Heart right ventricle (tissue), 16 donors: ENCODE measurements around the gene TPRG1. TPM values are rescaled to one million over a fixed set of nuclear protein-coding genes. Genes with fewer than 3 reads are reported as not detected.

Source experiments
- ATAC-seq, 8 donors: fragments of 200-7000 bp; cut with Tn5 transposase; one replicate each; pipeline ENCODE4 v1.9.1; 2020; ENCODE audit warnings: mild to moderate bottlenecking in 8 of 8, moderate library complexity in 8 of 8, moderate number of reproducible peaks in 1 of 8
- DNase-seq, 2 donors: peaks; one replicate each; pipeline ENCODE4 v3.0.0-alpha.2; 2020
- H3K27ac ChIP-seq, 10 donors: fragments of 200-600 bp; sonication (generic) in 2 of 10; one replicate each; pipeline versions ENCODE4 v1.5.0 to v1.8.0; 2020 to 2022; ENCODE audit warnings: mild to moderate bottlenecking in 3 of 10
- H3K27me3 ChIP-seq, 7 donors: fragments of 200-600 bp; one replicate each; pipeline ENCODE4 v1.8.0; 2021 to 2022; ENCODE audit warnings: mild to moderate bottlenecking in 2 of 7
- H3K36me3 ChIP-seq, 9 donors: fragments of 200-600 bp; sonication (generic) in 1 of 9; one replicate each; pipeline versions ENCODE4 v1.5.0 to v1.8.0; 2020 to 2022; ENCODE audit warnings: mild to moderate bottlenecking in 2 of 9
- H3K4me1 ChIP-seq, 9 donors: fragments of 200-600 bp; sonication (generic) in 1 of 9; one replicate each; pipeline versions ENCODE4 v1.5.0 to v1.8.0; 2020 to 2022; ENCODE audit warnings: mild to moderate bottlenecking in 4 of 9
- H3K4me3 ChIP-seq, 10 donors: fragments of 200-600 bp; sonication (generic) in 2 of 10; one replicate each; pipeline versions ENCODE4 v1.5.0 to v1.8.0; 2020 to 2022; ENCODE audit warnings: mild to moderate bottlenecking in 7 of 10, moderate library complexity in 2 of 10
- H3K9me3 ChIP-seq, 11 donors: fragments of 200-600 bp in 10 of 11; sonication (generic) in 2 of 11; one replicate each; pipeline versions ENCODE4 v1.5.0 to v1.8.0; 2013 to 2022; ENCODE audit warnings: mild to moderate bottlenecking in 2 of 11, control low read depth in 1 of 11, moderate library complexity in 1 of 11
- WGBS, 2 donors: extraction: QIAGEN DNeasy Blood & Tissue Kit; methylation state at CpG; one replicate each; pipeline ENCODE4 v1.1.7; 2013; ENCODE audit warnings: inconsistent platforms in 1 of 2; 5-methylcytosine and 5-hydroxymethylcytosine counted together
- intact Hi-C, 10 donors: fragments of 100-400 bp; cut with DNase I; formaldehyde crosslinking; loops; one replicate each; pipeline versions ENCODE4 v1.11.1 to v1.14.2; 2022
- polyA plus RNA-seq, 2 donors: library from polyadenylated mRNA; stranded (reverse); fragments of 200-250 nt; gene quantifications; one replicate each; pipeline ENCODE4 v1.2.3, GENCODE V29; 2013
- total RNA-seq, 10 donors: library from RNA; stranded (reverse); fragmentation: NEBNext Ultra II Directional in 3 of 10; extraction: Animal tissue kit (Norgen Biotek cat#: 25700) in 3 of 10; gene quantifications; one replicate each; pipeline versions ENCODE4 v1.2.1 to v1.2.4, GENCODE V29; 2021 to 2023
- TF ChIP-seq, protein P1 (sequence below), 9 donors: fragments of 200-600 bp; sonication (generic) in 2 of 9; IDR thresholded peaks; one replicate each; pipeline versions ENCODE4 v1.5.0 to v1.8.0; 2021 to 2022; ENCODE audit warnings: antibody characterized with exemption in 9 of 9, mild to moderate bottlenecking in 5 of 9, moderate library complexity in 1 of 9
- donor health status: Arrhythmogenic right ventricular cardiomyopathy.
- donor health status: ischemic (EF 13 %, LVEDD 7.1; RV severe dilation, severe dysfunction).
- donor health status: healthy with polysubstance abuse.
- donor health status: DM: no; HTN: yes; CAD: no.
- donor health status: DM: no; HTN: no; CAD: no.
- donor health status: ischemic (EF 25% LVEDD 6.9; RV normal size, moderate dysfunction).
- donor health status: ischemic (EF 25% LVEDD 5.7; RV mildly dilated, moderate dysfunction).
- donor health status: healthy.
- donor health status: DM: yes; HTN: yes; CAD: no.
- donor health status: Ischemic cardiomyopathy.
- donor health status: ischemic (EF 35%, LVEDD 5.7; RV mildly dilated, moderate dysfunction).
- donor health status: nonischemic (EF 11% LVEDD 7.7; RV severe dilation, severe dysfunction).
- donor health status: DM: yes; HTN: yes; CAD: no.
- donor health status: PGD.
- donor health status: ischemic (EF 29% LVEDD 5.4; RV normal size, mild dysfunction).
- donor health status: nonischemic (EF 23%, LVEDD 6.1; RV moderate dilation, normal function).

Gene TPRG1
- total and polyA plus RNA-seq, 12 donors, result 0.62 to 3.1 (median 1.8) TPM

DNA sequence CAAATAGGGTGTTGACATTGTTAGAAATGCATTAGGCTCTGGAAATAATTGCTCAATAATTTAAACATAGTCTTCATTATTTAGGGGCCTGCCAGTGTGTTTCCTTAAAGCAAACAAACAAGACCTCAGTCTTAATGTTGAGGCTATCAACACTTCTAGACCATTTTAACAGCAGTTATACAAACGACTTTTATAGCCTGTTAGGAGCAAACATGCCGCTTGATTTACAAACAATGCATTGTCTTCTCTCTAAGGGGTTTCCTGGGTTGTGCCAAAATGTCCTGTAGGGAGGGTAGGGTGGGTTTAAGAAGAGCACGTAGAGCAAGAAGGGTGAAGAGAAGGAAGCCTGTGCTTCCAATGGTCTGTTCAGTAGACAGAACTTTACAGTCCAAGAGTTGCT is 53.7 kb downstream of the TPRG1 start:
- H3K4me1 ChIP-seq, result no peaks in the 10 kb centered on the region
- intact Hi-C loops, result no loop called here
- WGBS, 2 donors, result 67 to 73% methylated on average over 3 of the region's 3 CpGs
- no peak overlapping the region for H3K4me3 ChIP-seq
- TF ChIP-seq, protein P1, sequence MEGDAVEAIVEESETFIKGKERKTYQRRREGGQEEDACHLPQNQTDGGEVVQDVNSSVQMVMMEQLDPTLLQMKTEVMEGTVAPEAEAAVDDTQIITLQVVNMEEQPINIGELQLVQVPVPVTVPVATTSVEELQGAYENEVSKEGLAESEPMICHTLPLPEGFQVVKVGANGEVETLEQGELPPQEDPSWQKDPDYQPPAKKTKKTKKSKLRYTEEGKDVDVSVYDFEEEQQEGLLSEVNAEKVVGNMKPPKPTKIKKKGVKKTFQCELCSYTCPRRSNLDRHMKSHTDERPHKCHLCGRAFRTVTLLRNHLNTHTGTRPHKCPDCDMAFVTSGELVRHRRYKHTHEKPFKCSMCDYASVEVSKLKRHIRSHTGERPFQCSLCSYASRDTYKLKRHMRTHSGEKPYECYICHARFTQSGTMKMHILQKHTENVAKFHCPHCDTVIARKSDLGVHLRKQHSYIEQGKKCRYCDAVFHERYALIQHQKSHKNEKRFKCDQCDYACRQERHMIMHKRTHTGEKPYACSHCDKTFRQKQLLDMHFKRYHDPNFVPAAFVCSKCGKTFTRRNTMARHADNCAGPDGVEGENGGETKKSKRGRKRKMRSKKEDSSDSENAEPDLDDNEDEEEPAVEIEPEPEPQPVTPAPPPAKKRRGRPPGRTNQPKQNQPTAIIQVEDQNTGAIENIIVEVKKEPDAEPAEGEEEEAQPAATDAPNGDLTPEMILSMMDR (IDR thresholded peaks at IDR 0.05), result no peak
- H3K9me3 ChIP-seq, result no peaks in the 10 kb centered on the region
- H3K27ac ChIP-seq, result no peak overlapping the region
- H3K27me3 ChIP-seq, result no peaks in the 10 kb centered on the region
- DNase-seq (no peak), ATAC-seq (no peak)
- H3K36me3 ChIP-seq, result no peaks in the 10 kb centered on the region

DNA sequence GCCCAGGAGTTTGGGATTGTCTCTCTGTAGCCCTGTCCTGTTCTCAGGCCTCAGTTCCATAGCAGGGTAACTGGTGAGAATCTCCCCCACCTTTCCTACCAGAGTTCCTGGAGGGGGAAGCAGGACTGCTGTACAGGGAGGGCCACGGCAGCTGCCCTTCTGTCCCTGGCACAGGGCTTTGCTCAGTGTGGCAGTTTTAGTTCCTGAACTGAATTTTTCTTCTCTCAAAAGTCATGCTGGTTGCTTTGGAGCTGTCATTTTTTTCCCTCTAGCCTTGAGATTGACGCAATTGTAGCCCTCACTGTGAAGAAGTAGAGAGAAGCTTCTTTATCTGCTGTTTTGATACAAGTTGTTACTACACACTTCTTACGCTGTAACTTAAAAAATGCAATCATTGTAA is 55.5 kb downstream of the TPRG1 start:
- no peak overlapping the region for H3K27ac ChIP-seq
- TF ChIP-seq, protein P1 (IDR thresholded peaks at IDR 0.05), result no peak
- WGBS, 2 donors, result 86 to 87% methylated on average over 3 of the region's 3 CpGs
- no peaks in the 10 kb centered on the region for H3K27me3 ChIP-seq
- no peaks in the 10 kb centered on the region for H3K36me3 ChIP-seq
- DNase-seq (no peak), ATAC-seq (no peak)
- peaks cover 0 to under 1% (median 0%) of the 10 kb centered on the region in 9 donors for H3K4me1 ChIP-seq
- no peak overlapping the region for H3K4me3 ChIP-seq
- H3K9me3 ChIP-seq, result no peaks in the 10 kb centered on the region
- intact Hi-C loops, result no loop called here

DNA sequence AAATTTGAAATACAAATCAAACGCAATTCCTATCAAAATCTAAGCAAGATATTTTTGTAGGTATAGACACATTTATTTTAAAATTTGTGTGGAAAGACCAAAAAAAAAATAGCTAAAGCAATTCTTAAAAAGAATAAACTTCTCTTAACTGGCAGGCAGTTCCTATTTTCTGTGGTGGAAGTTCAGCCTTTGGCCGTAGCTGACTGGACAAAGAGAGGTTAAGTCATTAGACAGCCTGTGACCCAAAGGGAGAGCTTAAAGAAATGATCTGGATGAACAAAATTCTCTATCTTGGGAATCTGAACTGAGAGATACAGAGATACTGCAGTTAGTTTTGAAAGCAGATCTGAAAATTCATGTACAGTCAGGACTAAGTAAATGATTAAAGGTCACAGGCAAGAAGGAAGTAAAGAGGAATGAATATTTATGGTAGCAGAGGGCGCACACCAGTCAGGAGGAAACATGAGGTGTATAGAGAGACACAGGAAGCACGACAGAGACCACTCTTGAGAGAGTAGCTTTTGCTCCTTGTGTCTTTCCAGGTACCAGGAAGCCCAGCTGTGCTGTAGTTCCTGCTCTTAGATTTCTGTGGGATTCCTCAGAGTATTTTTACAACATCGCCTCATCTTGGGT is 57.5 kb downstream of the TPRG1 start:
- no peak for ATAC-seq

DNA sequence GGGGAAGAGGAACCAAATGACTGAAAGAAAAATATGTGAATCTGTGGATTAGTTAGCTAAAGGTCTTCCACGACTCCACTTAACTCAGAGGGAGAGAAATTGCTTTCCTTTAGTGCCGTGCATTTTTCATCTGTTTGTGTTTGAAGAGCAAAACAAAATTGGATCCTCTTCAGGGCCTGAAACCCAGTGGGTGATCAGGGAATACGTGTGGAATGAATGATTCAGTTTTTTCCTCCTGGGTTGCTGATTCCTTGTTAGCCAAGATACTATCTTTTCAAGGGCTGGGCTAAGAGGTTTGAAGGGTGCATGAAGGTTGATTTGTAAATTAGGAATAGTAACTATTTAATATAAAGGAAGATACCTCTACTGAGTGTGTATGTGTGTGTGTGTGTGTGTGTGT is 61.0 kb downstream of the TPRG1 start:
- Histone ChIP-seq H3K9me3 (no peaks in the 10 kb centered on the region), H3K4me1 (peaks cover 0 to 7% (median 0%) of the 10 kb centered on the region in 9 donors), H3K4me3 (no peak overlapping the region), H3K27ac (no peak overlapping the region), H3K27me3 (no peaks in the 10 kb centered on the region), H3K36me3 (no peaks in the 10 kb centered on the region)
- ATAC-seq (peak in 2 of 8 donors; percentile 12 to 14), DNase-seq (no peak)
- 62 to 69% methylated on average over 3 of the region's 3 CpGs for WGBS, 2 donors
- intact Hi-C loops, result loop anchor here in 2 of 10 donors (5.0 to 10.0 kb wide), 2 partner anchors 258 to 1500 kb away; no protein-coding TSS in a partner anchor
- TF ChIP-seq, protein P1 (IDR thresholded peaks at IDR 0.05), result no peak

More for the DNA sequence above, 57.5 kb downstream of the TPRG1 start:
- H3K36me3 ChIP-seq, result no peaks in the 10 kb centered on the region
- intact Hi-C loops, result no loop called here
- WGBS, 2 donors, result 71 to 73% methylated on average over 5 of the region's 5 CpGs
- H3K9me3 ChIP-seq, result no peaks in the 10 kb centered on the region
- TF ChIP-seq, protein P1 (IDR thresholded peaks at IDR 0.05), result no peak
- H3K4me1 ChIP-seq, result peaks cover 0 to 7% (median 0%) of the 10 kb centered on the region in 9 donors
- H3K4me3 ChIP-seq, result no peak overlapping the region
- H3K27ac ChIP-seq, result no peak overlapping the region
- no peak for DNase-seq
- H3K27me3 ChIP-seq, result no peaks in the 10 kb centered on the region
